Measurements from ENCODE around the gene ANTXR1. TPM values are rescaled to one million over a fixed set of nuclear protein-coding genes. Genes with fewer than 3 reads are reported as not detected.

The ANTXR1 gene
- total RNA-seq, 1 experiment from 2014 or later: 0.66 TPM

DNA sequence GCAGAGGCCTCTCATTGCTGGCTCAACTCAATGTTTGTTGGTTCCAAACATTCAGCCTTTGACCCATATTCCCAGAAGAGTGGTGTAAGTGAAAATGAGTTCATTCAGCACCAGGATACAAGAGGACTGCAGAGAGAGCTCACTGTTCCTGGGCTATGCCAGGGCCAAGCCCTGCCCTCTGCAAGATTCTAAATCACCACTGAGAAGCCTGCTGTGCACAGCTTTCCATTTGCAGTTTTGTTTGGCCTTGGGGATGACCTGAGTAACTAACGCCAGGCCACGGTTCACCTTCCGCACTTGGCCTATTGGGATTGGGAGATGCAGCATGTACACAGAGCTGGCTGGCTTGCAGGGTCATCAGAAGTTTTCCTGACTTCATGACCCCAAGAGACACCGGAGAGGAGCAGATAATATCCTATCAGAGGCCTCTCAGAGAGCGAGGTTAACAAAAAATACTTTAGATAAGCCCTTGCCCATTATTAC, 25.9 kb upstream of the ANTXR1 start:
- intact Hi-C loops (cut with micrococcal nuclease; ENCODE audit: unreplicated experiment): no loop called here
- Mint-ChIP-seq H3K4me3 (ENCODE audit: low read depth, unreplicated experiment) (no peak overlapping the region), H3K27me3 (ENCODE audit: unreplicated experiment) (peaks cover 75% of the 10 kb centered on the region), H3K27ac (ENCODE audit: unreplicated experiment) (no peak overlapping the region), H3K4me1 (ENCODE audit: low read depth, unreplicated experiment) (no peaks in the 10 kb centered on the region), H3K36me3 (ENCODE audit: insufficient read depth, unreplicated experiment) (no peaks in the 10 kb centered on the region), H3K9me3 (ENCODE audit: low read depth, unreplicated experiment) (no peaks in the 10 kb centered on the region)
- no TSS peak for BruUV-seq (replicated peaks)
- CTCF ChIA-PET: no interaction called here
- TF ChIP-seq, protein P1, sequence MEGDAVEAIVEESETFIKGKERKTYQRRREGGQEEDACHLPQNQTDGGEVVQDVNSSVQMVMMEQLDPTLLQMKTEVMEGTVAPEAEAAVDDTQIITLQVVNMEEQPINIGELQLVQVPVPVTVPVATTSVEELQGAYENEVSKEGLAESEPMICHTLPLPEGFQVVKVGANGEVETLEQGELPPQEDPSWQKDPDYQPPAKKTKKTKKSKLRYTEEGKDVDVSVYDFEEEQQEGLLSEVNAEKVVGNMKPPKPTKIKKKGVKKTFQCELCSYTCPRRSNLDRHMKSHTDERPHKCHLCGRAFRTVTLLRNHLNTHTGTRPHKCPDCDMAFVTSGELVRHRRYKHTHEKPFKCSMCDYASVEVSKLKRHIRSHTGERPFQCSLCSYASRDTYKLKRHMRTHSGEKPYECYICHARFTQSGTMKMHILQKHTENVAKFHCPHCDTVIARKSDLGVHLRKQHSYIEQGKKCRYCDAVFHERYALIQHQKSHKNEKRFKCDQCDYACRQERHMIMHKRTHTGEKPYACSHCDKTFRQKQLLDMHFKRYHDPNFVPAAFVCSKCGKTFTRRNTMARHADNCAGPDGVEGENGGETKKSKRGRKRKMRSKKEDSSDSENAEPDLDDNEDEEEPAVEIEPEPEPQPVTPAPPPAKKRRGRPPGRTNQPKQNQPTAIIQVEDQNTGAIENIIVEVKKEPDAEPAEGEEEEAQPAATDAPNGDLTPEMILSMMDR (IDR thresholded peaks at IDR 0.05; ENCODE audit: unreplicated experiment): no peak
- DNase-seq: no peak

DNA sequence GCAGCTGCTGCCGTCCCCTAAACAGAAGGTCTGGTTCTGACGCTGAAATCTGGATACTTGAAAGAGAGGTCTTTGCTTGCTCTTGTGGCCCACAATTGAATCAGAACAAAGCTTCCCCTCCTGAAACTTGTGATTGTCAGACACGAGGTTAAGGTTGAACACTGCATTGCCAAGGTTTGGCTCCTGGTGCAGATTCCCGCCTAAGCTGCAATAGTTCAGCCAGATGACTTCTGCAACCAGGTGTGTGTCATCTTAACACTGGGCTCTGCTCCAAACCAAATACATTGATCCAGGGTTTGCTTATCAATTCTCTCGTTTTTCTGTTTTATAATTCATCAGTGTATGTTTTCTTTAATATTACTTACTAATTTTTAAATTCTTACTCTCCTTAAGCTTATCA, 23.9 kb upstream of the ANTXR1 start:
- Mint-ChIP-seq H3K27me3 (ENCODE audit: unreplicated experiment) (peaks cover 90% of the 10 kb centered on the region), H3K4me3 (ENCODE audit: low read depth, unreplicated experiment) (no peak overlapping the region), H3K9me3 (ENCODE audit: low read depth, unreplicated experiment) (no peaks in the 10 kb centered on the region), H3K27ac (ENCODE audit: unreplicated experiment) (no peak overlapping the region), H3K36me3 (ENCODE audit: insufficient read depth, unreplicated experiment) (no peaks in the 10 kb centered on the region), H3K4me1 (ENCODE audit: low read depth, unreplicated experiment) (no peaks in the 10 kb centered on the region)
- CTCF ChIA-PET: interaction anchor here (0.9 to 1.3 kb wide), 2 partner anchors 8 to 17 kb away, joined by 3 read pairs; no protein-coding TSS in a partner anchor
- no TSS peak for BruUV-seq (replicated peaks)
- TF ChIP-seq, protein P1 (IDR thresholded peaks at IDR 0.05; ENCODE audit: unreplicated experiment): no peak
- intact Hi-C loops (cut with micrococcal nuclease; ENCODE audit: unreplicated experiment): no loop called here
- DNase-seq: no peak

GRCh38 chr2:68992341-68992740, 20.6 kb upstream of the ANTXR1 start:
- H3K4me1 Mint-ChIP-seq (ENCODE audit: low read depth, unreplicated experiment): no peaks in the 10 kb centered on the region
- no TSS peak for BruUV-seq (replicated peaks)

DNA sequence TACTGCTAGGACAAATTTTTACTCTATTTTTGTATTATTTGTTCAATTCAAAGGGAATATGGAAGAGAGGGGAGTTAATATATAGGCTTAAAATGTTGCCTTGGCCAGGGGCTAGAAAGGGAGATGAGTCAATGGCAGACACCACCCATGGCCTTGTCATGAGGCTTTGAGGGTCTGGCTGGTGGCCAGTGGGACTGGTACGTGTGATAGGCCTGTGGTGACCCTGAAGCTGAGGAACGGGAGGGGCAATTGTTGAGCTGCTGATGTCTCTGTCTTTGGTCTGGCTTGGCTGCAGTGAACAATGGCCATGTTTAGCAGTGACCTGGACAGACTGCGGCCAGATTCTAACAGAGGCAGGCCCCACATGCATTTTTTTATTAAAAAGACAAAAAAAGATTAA, 20.0 kb upstream of the ANTXR1 start:
- no peak overlapping the region for H3K4me3 Mint-ChIP-seq (ENCODE audit: low read depth, unreplicated experiment)
- H3K27ac Mint-ChIP-seq (ENCODE audit: unreplicated experiment): no peak overlapping the region
- H3K27me3 Mint-ChIP-seq (ENCODE audit: unreplicated experiment): peaks cover 82% of the 10 kb centered on the region
- TF ChIP-seq, protein P1 (IDR thresholded peaks at IDR 0.05; ENCODE audit: unreplicated experiment): no peak
- no peaks in the 10 kb centered on the region for H3K4me1 Mint-ChIP-seq (ENCODE audit: low read depth, unreplicated experiment)
- no TSS peak for BruUV-seq (replicated peaks)
- no peak for DNase-seq
- intact Hi-C loops (cut with micrococcal nuclease; ENCODE audit: unreplicated experiment): no loop called here
- H3K9me3 Mint-ChIP-seq (ENCODE audit: low read depth, unreplicated experiment): no peaks in the 10 kb centered on the region
- H3K36me3 Mint-ChIP-seq (ENCODE audit: insufficient read depth, unreplicated experiment): no peaks in the 10 kb centered on the region
- CTCF ChIA-PET: interaction anchor here (1.8 kb wide), 1 partner anchor 50 kb away, joined by 4 read pairs; no protein-coding TSS in a partner anchor

More at GRCh38 chr2:68992341-68992740, 20.6 kb upstream of the ANTXR1 start:
- peaks cover 85% of the 10 kb centered on the region for H3K27me3 Mint-ChIP-seq (ENCODE audit: unreplicated experiment)
- no peak overlapping the region for H3K4me3 Mint-ChIP-seq (ENCODE audit: low read depth, unreplicated experiment)
- intact Hi-C loops (cut with micrococcal nuclease; ENCODE audit: unreplicated experiment): no loop called here
- TF ChIP-seq, protein P1 (IDR thresholded peaks at IDR 0.05; ENCODE audit: unreplicated experiment): no peak
- CTCF ChIA-PET: interaction anchor here (1.8 kb wide), 1 partner anchor 49 kb away, joined by 4 read pairs; no protein-coding TSS in a partner anchor
- no peaks in the 10 kb centered on the region for H3K36me3 Mint-ChIP-seq (ENCODE audit: insufficient read depth, unreplicated experiment)
- no peak overlapping the region for H3K27ac Mint-ChIP-seq (ENCODE audit: unreplicated experiment)
- no peak for DNase-seq
- H3K9me3 Mint-ChIP-seq (ENCODE audit: low read depth, unreplicated experiment): no peaks in the 10 kb centered on the region

All from Calu3 (cell line).